ENCODE results near the gene NOTCH1. TPM values are rescaled to one million over a fixed set of nuclear protein-coding genes. Genes with fewer than 3 reads are reported as not detected.

Gene NOTCH1
- total and polyA plus RNA-seq, 2 of the 13 experiments (the other 11 are each of a cell fraction or from before 2014, with no cell fraction given) = 0.09 to 0.35 TPM

DNA sequence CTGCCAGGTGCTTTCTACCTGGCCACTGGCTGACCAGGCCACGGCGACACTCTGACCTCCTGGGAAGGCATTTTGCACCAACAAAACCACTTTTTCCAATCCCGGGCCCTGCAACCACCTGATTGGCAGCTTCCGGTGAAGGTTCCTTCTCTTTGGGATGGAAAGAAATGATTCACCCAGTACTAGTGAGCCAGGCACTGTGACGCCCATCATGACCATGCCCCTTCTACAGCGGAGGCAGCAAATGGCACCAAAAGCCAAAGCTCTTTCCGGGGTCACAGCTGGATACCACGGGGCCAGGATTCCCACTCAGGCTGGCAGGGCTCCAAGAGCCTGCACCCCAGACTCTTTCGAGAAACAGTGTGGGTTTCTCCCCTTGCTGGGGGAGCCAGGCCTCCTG is 4.7 kb downstream of the NOTCH1 start:
- no peak for FAIRE-seq
- no peak overlapping the region for H3K4me2 ChIP-seq (ENCODE audit: low read depth, low read length)
- POLR2A ChIA-PET = no interaction called here
- H3K79me2 ChIP-seq (ENCODE audit: insufficient read depth, low read length) = no peaks in the 10 kb centered on the region
- H4K20me1 ChIP-seq (ENCODE audit: insufficient read depth, low read length) = no peaks in the 10 kb centered on the region
- H3K36me3 ChIP-seq (replicated peaks in 1 of 2; ENCODE audit: control insufficient read depth in 1 of 2, insufficient read depth in 2 of 2, low read length in 2 of 2) = no peaks in the 10 kb centered on the region
- TF ChIP-seq, protein P1, sequence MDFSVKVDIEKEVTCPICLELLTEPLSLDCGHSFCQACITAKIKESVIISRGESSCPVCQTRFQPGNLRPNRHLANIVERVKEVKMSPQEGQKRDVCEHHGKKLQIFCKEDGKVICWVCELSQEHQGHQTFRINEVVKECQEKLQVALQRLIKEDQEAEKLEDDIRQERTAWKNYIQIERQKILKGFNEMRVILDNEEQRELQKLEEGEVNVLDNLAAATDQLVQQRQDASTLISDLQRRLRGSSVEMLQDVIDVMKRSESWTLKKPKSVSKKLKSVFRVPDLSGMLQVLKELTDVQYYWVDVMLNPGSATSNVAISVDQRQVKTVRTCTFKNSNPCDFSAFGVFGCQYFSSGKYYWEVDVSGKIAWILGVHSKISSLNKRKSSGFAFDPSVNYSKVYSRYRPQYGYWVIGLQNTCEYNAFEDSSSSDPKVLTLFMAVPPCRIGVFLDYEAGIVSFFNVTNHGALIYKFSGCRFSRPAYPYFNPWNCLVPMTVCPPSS (IDR thresholded peaks at IDR 0.05) = no peak
- TF ChIP-seq ETV6 (CRISPR knock-in tag; conservative IDR thresholded peaks at IDR 0.05) (no peak), ZBTB21 (CRISPR knock-in tag; IDR thresholded peaks at IDR 0.05) (no peak), ZNF562 (CRISPR knock-in tag; IDR thresholded peaks at IDR 0.05; ENCODE audit: borderline replicate concordance) (no peak), GZF1 (CRISPR knock-in tag; IDR thresholded peaks at IDR 0.05) (no peak), MBD4 (IDR thresholded peaks at IDR 0.05; ENCODE audit: borderline replicate concordance, low read length) (no peak), THYN1 (CRISPR knock-in tag; IDR thresholded peaks at IDR 0.05; ENCODE audit: borderline replicate concordance, low read depth) (no peak), ZNF607 (CRISPR knock-in tag; IDR thresholded peaks at IDR 0.05; ENCODE audit: borderline replicate concordance) (no peak), HIVEP1 (CRISPR knock-in tag; IDR thresholded peaks at IDR 0.05) (no peak), SMARCE1 (IDR thresholded peaks at IDR 0.05; ENCODE audit: borderline replicate concordance) (no peak), ZNF572 (CRISPR knock-in tag; IDR thresholded peaks at IDR 0.05) (no peak), ZNF660 (CRISPR knock-in tag; IDR thresholded peaks at IDR 0.05; ENCODE audit: borderline replicate concordance, low read depth) (no peak), ZNF34 (CRISPR knock-in tag; IDR thresholded peaks at IDR 0.05; ENCODE audit: borderline replicate concordance) (no peak), ZBTB7A (CRISPR knock-in tag; IDR thresholded peaks at IDR 0.05) (no peak), ZNF556 (CRISPR knock-in tag; IDR thresholded peaks at IDR 0.05; ENCODE audit: borderline replicate concordance) (no peak), STAG1 (CRISPR knock-in tag; IDR thresholded peaks at IDR 0.05) (no peak)
- TF ChIP-seq, protein P2, sequence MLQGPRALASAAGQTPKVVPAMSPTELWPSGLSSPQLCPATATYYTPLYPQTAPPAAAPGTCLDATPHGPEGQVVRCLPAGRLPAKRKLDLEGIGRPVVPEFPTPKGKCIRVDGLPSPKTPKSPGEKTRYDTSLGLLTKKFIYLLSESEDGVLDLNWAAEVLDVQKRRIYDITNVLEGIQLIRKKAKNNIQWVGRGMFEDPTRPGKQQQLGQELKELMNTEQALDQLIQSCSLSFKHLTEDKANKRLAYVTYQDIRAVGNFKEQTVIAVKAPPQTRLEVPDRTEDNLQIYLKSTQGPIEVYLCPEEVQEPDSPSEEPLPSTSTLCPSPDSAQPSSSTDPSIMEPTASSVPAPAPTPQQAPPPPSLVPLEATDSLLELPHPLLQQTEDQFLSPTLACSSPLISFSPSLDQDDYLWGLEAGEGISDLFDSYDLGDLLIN (CRISPR knock-in tag; IDR thresholded peaks at IDR 0.05; ENCODE audit: borderline replicate concordance) = no peak
- TF ChIP-seq, protein P3, sequence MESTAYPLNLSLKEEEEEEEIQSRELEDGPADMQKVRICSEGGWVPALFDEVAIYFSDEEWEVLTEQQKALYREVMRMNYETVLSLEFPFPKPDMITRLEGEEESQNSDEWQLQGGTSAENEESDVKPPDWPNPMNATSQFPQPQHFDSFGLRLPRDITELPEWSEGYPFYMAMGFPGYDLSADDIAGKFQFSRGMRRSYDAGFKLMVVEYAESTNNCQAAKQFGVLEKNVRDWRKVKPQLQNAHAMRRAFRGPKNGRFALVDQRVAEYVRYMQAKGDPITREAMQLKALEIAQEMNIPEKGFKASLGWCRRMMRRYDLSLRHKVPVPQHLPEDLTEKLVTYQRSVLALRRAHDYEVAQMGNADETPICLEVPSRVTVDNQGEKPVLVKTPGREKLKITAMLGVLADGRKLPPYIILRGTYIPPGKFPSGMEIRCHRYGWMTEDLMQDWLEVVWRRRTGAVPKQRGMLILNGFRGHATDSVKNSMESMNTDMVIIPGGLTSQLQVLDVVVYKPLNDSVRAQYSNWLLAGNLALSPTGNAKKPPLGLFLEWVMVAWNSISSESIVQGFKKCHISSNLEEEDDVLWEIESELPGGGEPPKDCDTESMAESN (CRISPR knock-in tag; conservative IDR thresholded peaks at IDR 0.05) = no peak
- WGBS (ENCODE audit: low lambda C conversion rate) = 93% methylated on average over 7 of the region's 9 CpGs
- no peak overlapping the region for H3K27ac ChIP-seq (ENCODE audit: extremely low read length, insufficient read depth, low read length)
- H3K9ac ChIP-seq (ENCODE audit: insufficient read depth, low read depth, low read length) = no peak overlapping the region
- H3K4me1 ChIP-seq (ENCODE audit: insufficient read depth, low read length) = peaks cover 17% of the 10 kb centered on the region
- H3K4me3 ChIP-seq (replicated peaks in 1 of 3; ENCODE audit: insufficient read depth in 1 of 3, low read depth in 2 of 3, low read length in 3 of 3) = no peak overlapping the region
- no peak for DNase-seq (ENCODE audit: low spot score)
- no peak for ATAC-seq
- H3K27me3 ChIP-seq (ENCODE audit: control insufficient read depth in 1 of 2, insufficient read depth in 2 of 2, low read length in 2 of 2) = peaks cover 1 to 19% of the 10 kb centered on the region in 2 experiments; a peak in 4 of 5 replicates
- no peak overlapping the region for H2AFZ ChIP-seq (ENCODE audit: low read length)
- intact Hi-C loops (cut with micrococcal nuclease; ENCODE audit: unreplicated experiment) (no loop called here), in situ Hi-C loops (cut with HindIII; ENCODE audit: extremely low pct_ligation_motif_present, low pct_unique_long_range_greater_than_20kb) (no loop called here)
- BruUV-seq (replicated peaks) = no TSS peak
- CTCF ChIA-PET (ENCODE audit: low intra/inter-chr PET ratio, low total read pairs) = no interaction called here
- no peaks in the 10 kb centered on the region for H3K9me3 ChIP-seq (ENCODE audit: low read length)
